ENCODE results near the gene OR4C45. TPM values are rescaled to one million over a fixed set of nuclear protein-coding genes. Genes with fewer than 3 reads are reported as not detected.

OR4C45 gene
- total RNA-seq, 2 donors from 2014 or later, result not detected

- no peaks in the 10 kb centered on the region for H3K4me1 ChIP-seq (ENCODE audit: control insufficient read depth in 1 of 2, low read depth in 2 of 2)
- TF ChIP-seq, protein P1, sequence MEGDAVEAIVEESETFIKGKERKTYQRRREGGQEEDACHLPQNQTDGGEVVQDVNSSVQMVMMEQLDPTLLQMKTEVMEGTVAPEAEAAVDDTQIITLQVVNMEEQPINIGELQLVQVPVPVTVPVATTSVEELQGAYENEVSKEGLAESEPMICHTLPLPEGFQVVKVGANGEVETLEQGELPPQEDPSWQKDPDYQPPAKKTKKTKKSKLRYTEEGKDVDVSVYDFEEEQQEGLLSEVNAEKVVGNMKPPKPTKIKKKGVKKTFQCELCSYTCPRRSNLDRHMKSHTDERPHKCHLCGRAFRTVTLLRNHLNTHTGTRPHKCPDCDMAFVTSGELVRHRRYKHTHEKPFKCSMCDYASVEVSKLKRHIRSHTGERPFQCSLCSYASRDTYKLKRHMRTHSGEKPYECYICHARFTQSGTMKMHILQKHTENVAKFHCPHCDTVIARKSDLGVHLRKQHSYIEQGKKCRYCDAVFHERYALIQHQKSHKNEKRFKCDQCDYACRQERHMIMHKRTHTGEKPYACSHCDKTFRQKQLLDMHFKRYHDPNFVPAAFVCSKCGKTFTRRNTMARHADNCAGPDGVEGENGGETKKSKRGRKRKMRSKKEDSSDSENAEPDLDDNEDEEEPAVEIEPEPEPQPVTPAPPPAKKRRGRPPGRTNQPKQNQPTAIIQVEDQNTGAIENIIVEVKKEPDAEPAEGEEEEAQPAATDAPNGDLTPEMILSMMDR (IDR thresholded peaks at IDR 0.05), result no peak
Measured at GRCh38 chr11:50070389-50070788, 37.7 kb downstream of the OR4C45 start.

GRCh38 chr11:50071584-50072225 is 39.0 kb downstream of the OR4C45 start:
- H3K27ac ChIP-seq, result no peak overlapping the region
- no peak for ATAC-seq (ENCODE audit: insufficient number of reproducible peaks, low FRiP score, low read depth)
- no peaks in the 10 kb centered on the region for H3K4me1 ChIP-seq (ENCODE audit: control insufficient read depth in 1 of 2, low read depth in 2 of 2)

More at GRCh38 chr11:50070389-50070788, 37.7 kb downstream of the OR4C45 start:
- Histone ChIP-seq H3K36me3 (no peaks in the 10 kb centered on the region), H3K27me3 (replicated peaks; ENCODE audit: insufficient read depth) (no peaks in the 10 kb centered on the region), H3K4me3 (no peak overlapping the region), H3K9me3 (no peaks in the 10 kb centered on the region), H3K27ac (no peak overlapping the region)
- DNase-seq (ENCODE audit: low spot score) (no peak), ATAC-seq (ENCODE audit: insufficient number of reproducible peaks, low FRiP score, low read depth) (no peak)

DNA sequence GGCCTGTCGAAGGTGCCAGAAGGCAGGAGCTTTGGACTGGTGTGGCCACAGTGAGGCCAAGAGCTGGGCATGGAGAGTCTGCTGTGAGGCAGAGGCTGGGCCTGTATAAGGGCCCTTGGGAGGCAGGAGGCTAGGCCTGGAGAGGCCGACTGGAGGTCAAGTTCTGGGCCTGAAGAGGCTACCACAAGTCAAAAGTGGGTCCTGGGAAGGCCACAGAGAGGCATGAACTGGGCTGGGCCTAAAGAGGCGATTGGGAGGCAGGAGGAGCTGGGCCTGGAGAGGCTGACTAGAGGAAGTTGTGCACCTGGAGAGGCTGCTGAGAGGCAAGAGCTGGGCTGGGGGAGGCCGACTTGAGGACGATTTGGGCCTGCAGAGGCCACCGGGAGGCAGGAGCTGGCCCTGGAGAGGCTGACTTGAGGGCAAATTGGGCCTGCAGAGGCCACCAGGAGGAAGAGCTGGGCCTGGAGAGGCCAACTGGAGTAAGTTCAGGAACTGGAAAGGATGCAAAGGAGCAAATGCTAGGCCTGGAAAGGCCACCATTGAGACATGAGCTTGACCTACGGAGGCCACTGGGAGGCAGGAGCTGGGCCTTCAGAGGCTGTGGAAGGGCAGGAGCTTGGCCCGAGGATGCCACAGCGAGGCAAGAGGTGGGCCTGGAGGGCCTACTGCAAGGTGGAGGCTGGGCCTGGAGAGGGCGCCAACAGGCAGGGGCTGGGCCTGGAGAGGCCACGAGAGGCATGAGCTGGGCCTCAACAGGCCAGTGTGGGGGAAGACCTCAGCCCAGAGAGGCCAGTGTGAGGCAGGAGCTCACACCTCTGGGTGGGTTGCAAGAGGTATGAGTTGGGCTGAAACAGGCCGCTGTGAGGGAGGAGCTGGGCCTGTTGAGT is 39.8 kb downstream of the OR4C45 start:
- Histone ChIP-seq H3K9me3 (no peaks in the 10 kb centered on the region), H3K27ac (no peak overlapping the region), H3K27me3 (replicated peaks; ENCODE audit: insufficient read depth) (no peaks in the 10 kb centered on the region), H3K4me1 (ENCODE audit: control insufficient read depth in 1 of 2, low read depth in 2 of 2) (no peaks in the 10 kb centered on the region), H3K36me3 (no peaks in the 10 kb centered on the region), H3K4me3 (no peak overlapping the region)
- ATAC-seq (ENCODE audit: insufficient number of reproducible peaks, low FRiP score, low read depth) (no peak), DNase-seq (ENCODE audit: low spot score) (no peak)
- TF ChIP-seq, protein P1 (IDR thresholded peaks at IDR 0.05), result no peak

More at GRCh38 chr11:50071584-50072225, 39.0 kb downstream of the OR4C45 start:
- TF ChIP-seq, protein P1 (IDR thresholded peaks at IDR 0.05), result no peak
- Histone ChIP-seq H3K36me3 (no peaks in the 10 kb centered on the region), H3K27me3 (replicated peaks; ENCODE audit: insufficient read depth) (no peaks in the 10 kb centered on the region), H3K4me3 (no peak overlapping the region), H3K9me3 (no peaks in the 10 kb centered on the region)
- no peak for DNase-seq (ENCODE audit: low spot score)

DNA sequence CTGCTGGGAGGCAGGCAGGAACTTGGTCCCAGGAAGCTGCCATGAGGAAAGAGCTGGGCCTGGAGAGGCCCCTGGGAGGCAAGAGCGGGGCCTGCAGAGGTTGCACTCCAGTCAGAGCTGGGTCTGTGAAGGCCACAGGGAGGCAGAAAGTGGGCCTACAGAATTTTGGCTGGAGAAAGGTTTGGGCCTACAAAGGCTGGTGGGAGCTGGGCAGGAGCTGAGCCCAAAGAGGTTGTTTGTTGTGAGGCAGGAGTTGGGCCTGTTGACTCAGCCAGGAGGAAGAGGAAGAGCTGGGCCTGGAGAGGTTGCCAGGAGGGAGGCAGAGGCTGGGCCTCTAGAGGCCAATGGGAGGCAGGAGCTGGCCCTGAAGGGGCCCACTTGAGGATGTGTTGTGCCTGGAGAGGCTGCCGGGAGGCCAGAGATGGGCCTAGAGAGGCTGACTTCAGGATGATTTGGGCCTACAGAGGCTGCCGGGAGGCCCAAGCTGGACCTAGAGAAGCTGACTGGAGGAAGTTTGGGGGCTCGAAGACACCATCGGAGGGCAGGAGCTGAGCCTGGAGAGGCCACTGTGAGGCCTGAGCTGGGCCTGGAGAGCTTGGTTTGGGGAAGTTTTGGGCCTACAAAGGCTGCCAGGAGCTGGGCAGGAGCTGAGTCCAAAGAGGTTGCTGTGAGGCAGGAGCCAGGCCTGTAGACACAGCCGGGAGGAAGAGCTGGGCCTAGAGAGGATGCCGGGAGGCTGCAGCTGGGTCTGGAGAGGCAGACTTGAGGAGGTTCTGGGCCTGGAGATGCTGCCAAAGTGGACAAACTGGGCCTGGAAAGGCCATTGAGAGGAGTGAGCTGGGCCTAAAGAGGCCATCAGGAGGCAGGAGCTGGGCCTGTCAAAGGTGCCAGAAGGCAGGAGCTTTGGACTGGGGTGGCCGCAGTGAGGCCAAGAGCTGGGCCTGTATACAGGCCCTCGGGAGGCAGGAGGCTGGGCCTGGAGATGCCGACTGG is 40.7 kb downstream of the OR4C45 start:
- Histone ChIP-seq H3K9me3 (no peaks in the 10 kb centered on the region), H3K27me3 (replicated peaks; ENCODE audit: insufficient read depth) (no peaks in the 10 kb centered on the region), H3K4me1 (ENCODE audit: control insufficient read depth in 1 of 2, low read depth in 2 of 2) (no peaks in the 10 kb centered on the region), H3K36me3 (no peaks in the 10 kb centered on the region), H3K27ac (no peak overlapping the region), H3K4me3 (no peak overlapping the region)
- ATAC-seq (ENCODE audit: insufficient number of reproducible peaks, low FRiP score, low read depth), result no peak
- no peak for DNase-seq (ENCODE audit: low spot score)
- TF ChIP-seq, protein P1 (IDR thresholded peaks at IDR 0.05), result no peak
